Activated effector memory CD4-positive, alpha-beta T cell treated with Interleukin-2 at 50 U/mL for 16 hours (primary cell): ENCODE results near the gene YES1.
A peak's percentile ranks its signal among the peaks of the same experiment; 100 is the strongest.
"Not testable (repeated sequence)": the region's sequence is repeated elsewhere in the genome, so short reads cannot be mapped to it uniquely, and the experiment has no call there.

Source experiments
- DNase-seq: peaks from one replicate; pipeline ENCODE4 v3.0.0-alpha.2; 2020

The YES1 gene

DNA sequence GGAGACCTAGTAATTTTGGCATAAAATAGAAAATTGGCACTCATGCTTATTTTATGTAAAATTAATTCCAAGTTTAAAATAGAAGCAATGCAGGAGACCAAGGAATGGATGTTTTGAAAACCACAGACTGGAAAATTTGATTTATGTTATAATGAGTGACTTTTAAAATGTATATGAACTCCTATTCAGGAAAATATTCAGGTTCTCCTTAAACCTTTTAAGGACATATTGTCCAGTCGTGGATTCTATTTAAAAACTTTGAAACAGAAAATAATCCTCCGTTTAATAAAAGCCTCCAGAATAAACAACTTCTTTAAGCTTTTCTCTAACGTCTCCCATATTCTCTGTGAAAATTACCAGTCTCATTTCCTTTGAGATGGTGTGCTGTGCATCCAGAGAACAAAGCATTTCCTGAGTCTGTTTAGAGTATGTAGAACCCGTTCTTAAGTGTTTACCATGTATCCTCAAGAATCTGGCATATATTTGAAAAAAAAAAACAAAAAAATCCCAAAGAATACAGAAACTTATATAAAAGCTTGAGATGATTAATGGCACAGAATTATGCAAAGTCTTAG lies 8.6 kb upstream of the YES1 start:
- no peak for DNase-seq

- DNase-seq, result no peak
Measured at GRCh38 chr18:816869-817268, 4.8 kb upstream of the YES1 start.

- DNase-seq, result no peak
Measured at GRCh38 chr18:816088-816653, 4.1 kb upstream of the YES1 start.

- no peak for DNase-seq
Measured at GRCh38 chr18:815353-815752, 3.3 kb upstream of the YES1 start.

GRCh38 chr18:814300-815084 lies 2.5 kb upstream of the YES1 start:
- no peak for DNase-seq

DNA sequence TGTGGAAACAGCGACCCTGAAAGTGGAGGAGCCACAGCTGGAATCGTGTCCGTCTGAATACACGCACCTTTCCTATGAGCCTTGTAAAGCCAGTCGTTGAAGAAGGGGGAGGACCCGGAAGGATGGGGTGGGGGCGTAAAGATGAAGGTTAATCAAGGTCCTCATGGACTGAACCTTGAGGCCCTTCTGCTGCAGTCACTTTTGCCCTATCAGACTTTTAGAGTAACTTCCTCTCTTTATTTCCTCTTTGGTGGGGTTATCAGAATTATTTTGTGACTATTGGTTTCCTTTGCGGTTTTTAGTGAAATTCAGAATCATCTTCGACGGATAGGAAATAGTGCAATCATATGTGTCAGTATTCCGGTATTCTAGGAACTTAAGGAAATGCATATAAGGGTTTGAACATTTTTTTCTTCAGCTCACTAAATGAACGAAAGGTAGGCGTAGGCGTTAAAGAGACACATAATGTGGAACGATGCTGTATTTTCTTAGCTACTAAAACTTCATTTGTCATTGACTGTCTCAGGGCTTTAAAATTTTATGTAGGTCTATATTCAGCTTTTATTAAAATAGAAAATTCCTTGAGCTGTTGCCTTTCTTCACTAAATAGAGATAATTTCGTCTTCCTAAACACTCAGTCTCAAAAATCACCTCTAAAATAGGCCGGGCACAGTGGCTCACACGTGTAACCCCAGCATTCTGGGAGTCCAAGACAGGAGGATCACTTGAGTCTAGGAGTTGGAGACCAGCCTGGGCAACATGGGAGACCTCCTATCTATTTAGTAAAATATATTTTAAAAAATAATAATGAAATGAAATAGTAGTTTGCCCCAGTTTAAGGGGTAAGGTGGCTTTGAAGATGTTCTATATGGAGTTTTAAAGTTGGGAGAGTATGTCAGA lies 1.4 kb upstream of the YES1 start:
- DNase-seq, result no peak

DNA sequence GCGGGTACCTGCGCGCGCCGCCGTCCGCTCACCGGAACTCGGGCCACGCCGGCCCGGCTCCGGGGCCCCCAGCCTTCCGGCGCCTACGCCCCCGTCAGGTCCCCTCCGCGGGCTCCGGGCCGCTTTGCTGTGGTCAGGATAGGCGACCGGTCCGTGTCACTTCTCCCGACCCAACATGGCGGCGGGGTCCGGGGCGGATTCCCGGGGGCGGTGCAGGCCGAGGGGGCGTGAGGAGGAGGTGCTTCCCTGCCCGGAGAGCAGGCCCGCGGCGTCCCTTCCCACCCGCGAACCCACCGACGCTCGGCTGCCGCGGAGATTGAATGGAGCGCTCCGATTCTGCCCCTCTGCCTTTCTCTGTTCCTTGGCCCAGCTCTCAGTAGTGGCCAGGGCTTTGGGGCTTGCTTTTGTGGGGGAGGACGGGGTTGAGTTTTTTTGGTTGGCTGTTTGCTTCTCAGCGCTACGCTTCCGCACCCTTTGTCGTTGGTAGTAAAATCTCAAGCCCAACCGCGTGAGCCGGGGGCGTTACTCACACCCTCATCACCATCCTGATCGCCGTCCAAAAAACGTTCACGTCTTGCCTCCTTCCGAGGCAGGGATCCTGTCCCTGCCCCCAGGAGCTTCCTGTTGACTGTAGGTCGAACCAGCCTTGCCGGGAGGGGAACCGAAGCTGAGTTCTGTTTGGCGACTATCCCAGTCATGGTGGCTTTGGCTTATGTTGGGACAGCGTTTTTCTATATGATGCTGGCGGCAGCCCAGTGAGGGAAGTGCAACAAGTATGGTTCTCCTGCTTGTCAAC lies 532 bp upstream of the YES1 start:
- peak; percentile 64 for DNase-seq

GRCh38 chr18:811182-811891 lies 705 bp downstream of the YES1 start:
- DNase-seq, result no peak

- DNase-seq, result no peak
Measured at GRCh38 chr18:809985-810642, 1.9 kb downstream of the YES1 start.

DNA sequence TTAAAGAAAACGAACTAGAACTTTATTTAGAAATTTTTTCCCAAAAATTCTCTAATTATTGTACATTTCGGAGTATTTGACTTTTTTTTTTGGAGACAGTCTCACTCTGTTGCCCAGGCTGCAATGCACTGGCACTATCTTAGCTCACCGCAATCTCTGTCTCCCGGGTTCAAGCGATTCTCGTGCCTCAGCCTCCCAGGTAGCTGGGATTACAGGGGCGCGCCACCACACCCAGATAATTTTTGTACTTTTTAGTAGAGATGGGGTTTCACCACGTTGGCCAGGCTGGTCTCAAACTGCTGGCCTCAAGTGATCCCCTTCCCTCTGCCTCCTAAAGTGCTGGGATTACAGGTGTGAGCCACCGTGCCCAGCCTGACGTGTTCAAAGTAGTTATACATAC lies 2.8 kb downstream of the YES1 start:
- DNase-seq, result not testable (repeated sequence)

DNA sequence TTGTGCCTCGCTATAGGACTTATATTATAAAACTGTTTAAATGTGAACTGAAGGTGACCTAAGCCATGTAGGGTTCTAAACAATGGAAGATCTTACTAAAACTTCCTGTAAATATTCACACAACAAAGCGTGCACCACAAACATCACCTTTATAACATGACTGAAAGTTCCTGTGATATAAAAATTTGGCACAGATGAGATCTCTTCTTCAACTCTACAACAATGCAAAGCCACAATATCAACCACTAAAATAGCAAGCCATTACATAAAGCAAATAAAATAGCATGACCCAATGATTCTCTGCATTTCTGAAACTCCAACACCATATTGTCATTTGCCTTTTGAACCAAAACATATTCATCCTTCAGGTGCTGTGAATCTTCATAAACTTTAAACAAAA lies 3.5 kb downstream of the YES1 start:
- DNase-seq, result no peak

GRCh38 chr18:808086-808485 lies 4.0 kb downstream of the YES1 start:
- no peak for DNase-seq

DNA sequence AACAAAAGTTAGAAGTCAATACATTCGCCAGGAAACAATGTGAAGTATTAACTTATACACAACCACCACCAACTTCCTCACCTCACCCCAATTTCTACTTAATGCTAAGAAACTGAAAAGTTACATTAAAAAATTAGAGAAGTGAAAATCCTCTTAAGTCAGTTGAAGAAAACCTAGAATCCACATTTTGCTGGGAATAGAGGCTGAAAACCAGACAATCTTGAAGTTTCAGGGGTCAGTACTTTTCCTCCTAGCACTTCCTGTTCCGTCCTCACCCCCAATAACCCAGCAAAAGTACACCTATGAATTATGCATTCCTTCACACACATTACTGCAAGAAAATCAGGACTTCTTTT lies 6.3 kb downstream of the YES1 start:
- no peak for DNase-seq

DNA sequence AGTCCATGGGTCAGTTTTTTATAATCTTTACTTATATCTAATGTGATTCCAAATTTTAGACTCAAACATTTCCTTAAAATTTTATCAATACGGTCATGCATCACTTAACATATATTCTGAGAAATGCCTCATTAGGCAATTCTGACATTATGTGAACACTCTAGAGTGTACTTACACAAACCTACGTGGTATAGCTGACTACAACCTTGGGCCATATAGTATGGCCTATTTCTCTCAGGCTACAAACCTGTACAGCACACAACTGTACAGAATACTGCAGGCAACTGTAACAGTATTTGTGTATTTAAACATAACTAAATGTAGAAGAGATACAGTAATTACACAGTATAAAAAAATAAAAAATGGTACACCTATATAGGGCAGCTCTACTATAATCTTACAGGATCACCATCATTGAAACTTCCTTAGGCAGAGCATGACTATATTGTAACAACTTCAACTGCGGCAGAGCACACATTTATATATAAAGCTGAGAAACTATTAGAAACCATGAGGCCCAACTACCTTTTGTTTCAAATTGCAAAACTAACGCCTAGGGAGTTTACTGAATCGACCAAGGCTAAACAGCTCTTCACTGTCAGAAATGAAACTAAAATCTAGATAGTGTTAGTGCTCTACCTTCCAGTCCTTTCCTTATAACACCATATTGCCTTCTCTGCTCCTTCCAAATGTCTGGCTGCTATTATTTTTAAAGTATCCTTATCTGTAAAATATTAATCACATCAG lies 6.9 kb downstream of the YES1 start:
- no peak for DNase-seq

DNA sequence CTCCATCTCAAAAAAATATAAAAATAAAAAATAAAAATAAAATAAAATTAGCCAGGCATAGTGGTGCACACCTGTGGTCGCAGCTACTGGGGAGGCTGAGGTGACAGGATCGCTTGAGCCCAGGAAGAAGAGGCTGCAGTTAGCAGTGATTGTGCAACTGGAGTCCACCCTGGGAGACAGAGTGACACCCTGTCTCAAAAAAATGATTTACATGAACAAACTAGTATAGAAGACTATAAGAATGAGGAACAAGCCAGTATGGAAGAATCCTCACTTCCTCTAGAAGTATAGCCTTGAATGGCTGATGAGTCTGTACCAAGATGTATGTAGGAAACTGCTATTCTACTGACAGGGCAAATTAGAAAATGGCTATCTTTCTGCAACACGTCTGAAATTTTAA lies 10.9 kb downstream of the YES1 start:
- DNase-seq, result no peak

DNA sequence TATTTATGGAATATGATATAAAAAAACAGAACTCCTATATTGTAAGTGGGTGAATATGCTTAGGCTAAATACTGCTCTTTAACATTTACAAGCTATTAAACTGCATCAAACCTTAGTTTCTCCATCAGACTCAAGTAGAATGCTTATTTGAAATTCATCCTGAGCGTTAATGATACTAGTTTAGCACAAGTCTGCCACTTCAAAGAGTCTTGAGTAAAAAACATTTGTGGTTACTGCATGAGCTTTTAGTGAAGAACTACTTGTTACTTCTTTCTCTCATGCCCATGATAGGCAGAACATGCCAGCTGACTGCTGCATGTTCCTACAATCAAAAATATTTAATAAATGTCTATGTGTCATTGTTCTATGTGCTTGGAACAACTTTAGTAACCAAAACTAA lies 12.1 kb downstream of the YES1 start:
- no peak for DNase-seq

DNA sequence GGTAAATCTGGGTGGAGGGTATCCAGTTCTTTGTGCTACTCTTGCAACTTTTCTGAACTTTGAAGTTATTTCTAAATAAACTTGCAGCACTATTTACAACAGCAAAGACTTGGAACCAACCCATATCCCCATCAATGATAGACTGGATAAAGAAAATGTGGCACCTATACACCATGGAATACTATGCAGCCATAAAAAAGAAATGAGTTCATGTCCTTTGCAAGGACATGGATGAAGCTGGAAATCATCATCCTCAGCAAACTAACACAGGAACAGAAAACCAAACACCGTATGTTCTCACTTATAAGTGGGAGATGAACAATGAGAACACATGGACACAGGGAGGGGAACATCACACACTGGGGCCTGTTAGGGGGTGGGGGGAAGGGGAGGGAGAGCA lies 16.7 kb downstream of the YES1 start:
- DNase-seq, result not testable (repeated sequence)

GRCh38 chr18:789397-789796 lies 22.6 kb downstream of the YES1 start:
- no peak for DNase-seq

DNA sequence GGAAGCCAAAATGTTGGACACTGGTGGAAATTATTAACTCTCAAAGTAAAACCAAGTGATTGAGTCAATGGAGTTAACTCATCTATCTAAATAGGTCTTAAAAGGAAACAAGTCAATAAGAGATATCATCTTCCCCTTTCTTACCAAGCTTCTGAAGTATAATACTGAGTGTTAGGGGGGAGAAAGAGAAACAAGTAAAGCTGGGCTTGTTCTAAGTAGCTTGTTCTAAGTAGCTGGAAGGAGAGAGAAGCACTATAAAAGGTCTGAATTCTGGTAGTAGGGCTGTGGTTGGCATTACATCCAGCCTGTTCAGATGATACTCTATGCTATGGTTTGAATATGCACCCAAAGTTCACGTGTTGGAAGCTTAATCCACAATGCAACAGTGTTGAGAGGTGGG lies 26.8 kb downstream of the YES1 start:
- DNase-seq, result no peak

DNA sequence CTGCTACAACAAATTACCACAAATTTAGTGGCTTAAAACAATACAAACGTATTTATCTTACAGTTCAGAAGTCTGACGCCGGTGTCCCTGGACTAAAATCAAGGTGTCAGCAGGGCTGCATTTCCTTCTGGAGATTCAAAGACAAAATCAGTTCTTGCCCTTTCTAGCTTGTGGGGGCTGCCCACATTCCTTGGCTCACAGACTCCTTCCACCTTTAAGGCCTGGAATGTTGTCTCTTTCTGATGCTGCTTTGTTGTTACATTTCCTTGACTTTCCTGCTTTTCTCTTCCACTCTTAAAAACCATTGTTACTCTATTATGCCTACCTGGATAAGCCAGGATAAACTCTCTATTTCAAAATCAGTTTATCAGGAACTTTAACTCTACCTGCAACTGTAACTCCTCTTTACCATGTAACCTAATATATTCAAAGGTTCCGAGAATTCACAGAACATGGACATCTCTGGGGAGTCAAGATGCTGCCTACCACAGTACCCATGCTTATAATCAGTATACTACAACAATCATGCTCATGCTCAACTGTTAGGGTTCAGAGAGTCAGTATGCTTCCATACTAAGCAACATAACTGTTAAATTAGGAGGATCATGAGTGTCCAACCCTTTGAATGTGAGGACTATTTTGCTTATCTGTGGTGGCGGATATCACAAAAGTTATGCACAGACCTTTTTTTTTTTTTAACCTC lies 27.4 kb downstream of the YES1 start:
- DNase-seq, result no peak
